ENCODE data around the gene MLXIP. TPM values are rescaled to one million over a fixed set of nuclear protein-coding genes. Genes with fewer than 3 reads are reported as not detected.

Gene MLXIP
- total and polyA plus RNA-seq, 9 of the 15 experiments (the other 6 are each of a cell fraction or from before 2014, with no cell fraction given): 2.2 to 66.3 (median 18.1) TPM

- peak; percentile 93 for TF ChIP-seq ARID1B (IDR thresholded peaks at IDR 0.05)
- TF ChIP-seq MCM5 (IDR thresholded peaks at IDR 0.05; ENCODE audit: low read depth): no peak
- peak; percentile 57 to 59; a peak in 3 of 4 replicates for TF ChIP-seq KDM1A (IDR thresholded peaks at IDR 0.05)
- TF ChIP-seq E2F4 (CRISPR knock-in tag; IDR thresholded peaks at IDR 0.05; ENCODE audit: low read depth): no peak
- TF ChIP-seq NCOR1 (IDR thresholded peaks at IDR 0.05): peak; percentile 81
- TF ChIP-seq ZNF717 (CRISPR knock-in tag; IDR thresholded peaks at IDR 0.05): no peak
- TF ChIP-seq FOXP1 (CRISPR knock-in tag; IDR thresholded peaks at IDR 0.05): no peak
- TF ChIP-seq SP1 (CRISPR knock-in tag; IDR thresholded peaks at IDR 0.05): no peak
- TF ChIP-seq, protein P1, sequence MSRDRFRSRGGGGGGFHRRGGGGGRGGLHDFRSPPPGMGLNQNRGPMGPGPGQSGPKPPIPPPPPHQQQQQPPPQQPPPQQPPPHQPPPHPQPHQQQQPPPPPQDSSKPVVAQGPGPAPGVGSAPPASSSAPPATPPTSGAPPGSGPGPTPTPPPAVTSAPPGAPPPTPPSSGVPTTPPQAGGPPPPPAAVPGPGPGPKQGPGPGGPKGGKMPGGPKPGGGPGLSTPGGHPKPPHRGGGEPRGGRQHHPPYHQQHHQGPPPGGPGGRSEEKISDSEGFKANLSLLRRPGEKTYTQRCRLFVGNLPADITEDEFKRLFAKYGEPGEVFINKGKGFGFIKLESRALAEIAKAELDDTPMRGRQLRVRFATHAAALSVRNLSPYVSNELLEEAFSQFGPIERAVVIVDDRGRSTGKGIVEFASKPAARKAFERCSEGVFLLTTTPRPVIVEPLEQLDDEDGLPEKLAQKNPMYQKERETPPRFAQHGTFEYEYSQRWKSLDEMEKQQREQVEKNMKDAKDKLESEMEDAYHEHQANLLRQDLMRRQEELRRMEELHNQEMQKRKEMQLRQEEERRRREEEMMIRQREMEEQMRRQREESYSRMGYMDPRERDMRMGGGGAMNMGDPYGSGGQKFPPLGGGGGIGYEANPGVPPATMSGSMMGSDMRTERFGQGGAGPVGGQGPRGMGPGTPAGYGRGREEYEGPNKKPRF (IDR thresholded peaks at IDR 0.05; ENCODE audit: low read depth, low read length): no peak
- TF ChIP-seq GABPA (tag; conservative IDR thresholded peaks at IDR 0.05; ENCODE audit: low read depth): peak; percentile 44; the same call in 1 of the 2 replicates
- no peak for TF ChIP-seq ZNF274 (IDR thresholded peaks at IDR 0.05; ENCODE audit: borderline replicate concordance, low read depth, low read length)
- TF ChIP-seq, protein P2, sequence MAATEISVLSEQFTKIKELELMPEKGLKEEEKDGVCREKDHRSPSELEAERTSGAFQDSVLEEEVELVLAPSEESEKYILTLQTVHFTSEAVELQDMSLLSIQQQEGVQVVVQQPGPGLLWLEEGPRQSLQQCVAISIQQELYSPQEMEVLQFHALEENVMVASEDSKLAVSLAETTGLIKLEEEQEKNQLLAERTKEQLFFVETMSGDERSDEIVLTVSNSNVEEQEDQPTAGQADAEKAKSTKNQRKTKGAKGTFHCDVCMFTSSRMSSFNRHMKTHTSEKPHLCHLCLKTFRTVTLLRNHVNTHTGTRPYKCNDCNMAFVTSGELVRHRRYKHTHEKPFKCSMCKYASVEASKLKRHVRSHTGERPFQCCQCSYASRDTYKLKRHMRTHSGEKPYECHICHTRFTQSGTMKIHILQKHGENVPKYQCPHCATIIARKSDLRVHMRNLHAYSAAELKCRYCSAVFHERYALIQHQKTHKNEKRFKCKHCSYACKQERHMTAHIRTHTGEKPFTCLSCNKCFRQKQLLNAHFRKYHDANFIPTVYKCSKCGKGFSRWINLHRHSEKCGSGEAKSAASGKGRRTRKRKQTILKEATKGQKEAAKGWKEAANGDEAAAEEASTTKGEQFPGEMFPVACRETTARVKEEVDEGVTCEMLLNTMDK (IDR thresholded peaks at IDR 0.05; ENCODE audit: borderline replicate concordance, insufficient read depth, low read depth, low read length, poor library complexity, severe bottlenecking): no peak
- TF ChIP-seq ATF7 (IDR thresholded peaks at IDR 0.05): peak; percentile 31; the same call in 1 of the 2 replicates
- no peak for TF ChIP-seq ZNF655 (CRISPR knock-in tag; IDR thresholded peaks at IDR 0.05)
- TF ChIP-seq, protein P3, sequence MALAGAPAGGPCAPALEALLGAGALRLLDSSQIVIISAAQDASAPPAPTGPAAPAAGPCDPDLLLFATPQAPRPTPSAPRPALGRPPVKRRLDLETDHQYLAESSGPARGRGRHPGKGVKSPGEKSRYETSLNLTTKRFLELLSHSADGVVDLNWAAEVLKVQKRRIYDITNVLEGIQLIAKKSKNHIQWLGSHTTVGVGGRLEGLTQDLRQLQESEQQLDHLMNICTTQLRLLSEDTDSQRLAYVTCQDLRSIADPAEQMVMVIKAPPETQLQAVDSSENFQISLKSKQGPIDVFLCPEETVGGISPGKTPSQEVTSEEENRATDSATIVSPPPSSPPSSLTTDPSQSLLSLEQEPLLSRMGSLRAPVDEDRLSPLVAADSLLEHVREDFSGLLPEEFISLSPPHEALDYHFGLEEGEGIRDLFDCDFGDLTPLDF (CRISPR knock-in tag; IDR thresholded peaks at IDR 0.05): no peak
- no peak for TF ChIP-seq ZNF316 (IDR thresholded peaks at IDR 0.05)
- TF ChIP-seq SOX6 (IDR thresholded peaks at IDR 0.05): peak; percentile 31; the same call in 1 of the 2 replicates
- no peak for TF ChIP-seq IRF2 (CRISPR knock-in tag; IDR thresholded peaks at IDR 0.05)
- no peak for TF ChIP-seq ZNF77 (CRISPR knock-in tag; IDR thresholded peaks at IDR 0.05)
- TF ChIP-seq RAD21 (CRISPR knock-in tag; conservative IDR thresholded peaks at IDR 0.05 in 1 of 2, IDR thresholded peaks at IDR 0.05 in 1 of 2): no peak
- TF ChIP-seq XRCC5 (IDR thresholded peaks at IDR 0.05; ENCODE audit: low read depth, low read length): no peak
- TF ChIP-seq CBX5 (IDR thresholded peaks at IDR 0.05; ENCODE audit: borderline replicate concordance, low read depth): no peak
Observed at GRCh38 chr12:122082621-122083356, 4.2 kb downstream of the MLXIP start (continued).

All from K562 (cell line).